Measurements from ENCODE around the gene SMAD5.

The SMAD5 gene

GRCh38 chr5:136101884-136102283, 30.8 kb upstream of the SMAD5 start:
- Histone ChIP-seq H3K9me3 (no peaks in the 10 kb centered on the region), H3K27me3 (no peaks in the 10 kb centered on the region), H3K27ac (no peak overlapping the region), H3K36me3 (no peaks in the 10 kb centered on the region), H3K4me3 (no peak overlapping the region), H3K4me1 (no peaks in the 10 kb centered on the region)
- TF ChIP-seq CTCF (IDR thresholded peaks at IDR 0.05): no peak
- intact Hi-C loops (cut with DNase I; ENCODE audit: low total_unique reads): no loop called here
- no peak for DNase-seq

- no peak for TF ChIP-seq CTCF (IDR thresholded peaks at IDR 0.05)
- no peak overlapping the region for H3K27ac ChIP-seq
- no peak for DNase-seq
These were observed 29.5 kb upstream of the SMAD5 start for GRCh38 chr5:136103118-136103517.

GRCh38 chr5:136104306-136104965, 28.2 kb upstream of the SMAD5 start:
- Histone ChIP-seq H3K27me3 (no peaks in the 10 kb centered on the region), H3K4me3 (no peak overlapping the region), H3K36me3 (no peaks in the 10 kb centered on the region), H3K9me3 (no peaks in the 10 kb centered on the region), H3K27ac (no peak overlapping the region), H3K4me1 (peaks cover 0 to 6% (median 0%) of the 10 kb centered on the region in 4 donors)
- no peak for DNase-seq
- intact Hi-C loops (cut with DNase I; ENCODE audit: low total_unique reads): no loop called here
- TF ChIP-seq CTCF (IDR thresholded peaks at IDR 0.05): no peak

More at GRCh38 chr5:136103118-136103517, 29.5 kb upstream of the SMAD5 start:
- intact Hi-C loops (cut with DNase I; ENCODE audit: low total_unique reads): no loop called here
- Histone ChIP-seq H3K4me1 (peaks cover 0 to 2% (median 0%) of the 10 kb centered on the region in 4 donors), H3K36me3 (no peaks in the 10 kb centered on the region), H3K9me3 (no peaks in the 10 kb centered on the region), H3K27me3 (no peaks in the 10 kb centered on the region), H3K4me3 (no peak overlapping the region)

GRCh38 chr5:136106351-136107031, 26.2 kb upstream of the SMAD5 start:
- Histone ChIP-seq H3K36me3 (no peaks in the 10 kb centered on the region), H3K4me1 (peaks cover 0 to 16% (median 1%) of the 10 kb centered on the region in 4 donors), H3K27me3 (no peaks in the 10 kb centered on the region), H3K4me3 (no peak overlapping the region), H3K9me3 (no peaks in the 10 kb centered on the region), H3K27ac (no peak overlapping the region)
- intact Hi-C loops (cut with DNase I; ENCODE audit: low total_unique reads): loop anchor here (5.0 kb wide), 1 partner anchor 1141 kb away; no protein-coding TSS in a partner anchor
- DNase-seq: no peak
- TF ChIP-seq CTCF (IDR thresholded peaks at IDR 0.05): no peak

- Histone ChIP-seq H3K27ac (no peak overlapping the region), H3K4me3 (no peak overlapping the region), H3K9me3 (no peaks in the 10 kb centered on the region), H3K27me3 (no peaks in the 10 kb centered on the region), H3K4me1 (peaks cover 0 to 16% (median 1%) of the 10 kb centered on the region in 4 donors), H3K36me3 (no peaks in the 10 kb centered on the region)
- TF ChIP-seq CTCF (IDR thresholded peaks at IDR 0.05): no peak
- no peak for DNase-seq
- intact Hi-C loops (cut with DNase I; ENCODE audit: low total_unique reads): loop anchor here (5.0 kb wide), 1 partner anchor 1139 kb away; no protein-coding TSS in a partner anchor
These were observed 24.4 kb upstream of the SMAD5 start for GRCh38 chr5:136108180-136108611.

All from tibial artery (tissue), 4 donors.